K562 (cell line): ENCODE results near the gene ZNF787. TPM values are rescaled to one million over a fixed set of nuclear protein-coding genes. Genes with fewer than 3 reads are reported as not detected.

Experiments
- ATAC-seq: fragments of 200-7000 bp; cut with Tn5 transposase; 3 replicates; pipeline ENCODE4 v1.9.1; 2020; ENCODE audit warnings: moderate library complexity
- BruUV-seq: library from RNA; stranded (reverse); fragments of 400-500 nt; replicated peaks from 2 replicates; lab custom pipeline; 2021; lab: Mats Ljungman, UMichigan
- CTCF ChIA-PET: fragments of 300-600 bp; formaldehyde crosslinking; extraction: SDS; loops from one replicate; lab custom pipeline; 2021; ENCODE audit warnings: low intra/inter-chr PET ratio; lab: Yijun Ruan, JAX
- POLR2A ChIA-PET: fragments of 300-600, 350-650 bp; sonication (Branson Sonifier 250); formaldehyde crosslinking; extraction: SDS; loops from one replicate; lab custom pipeline; 2021; ENCODE audit warnings: antibody characterized with exemption, inconsistent platforms; lab: Yijun Ruan, JAX
- DNase-seq, 4 experiments: peaks; one replicate each; pipeline versions ENCODE4 v3.0.0 to v3.0.0-alpha.2; 2011 to 2018; ENCODE audit warnings: low spot score in 3 of 4, mixed read lengths in 3 of 4; ENCODE audit errors: extremely low read depth in 1 of 4
- FAIRE-seq: peaks from 2 replicates; lab custom pipeline; 2011; peaks lifted over from hg19 to GRCh38; lab: Jason Lieb, UNC
- H2AFZ ChIP-seq: 2 replicates; pipeline ENCODE4 v1.6.0; 2011; ENCODE audit warnings: low read depth, low read length, control low read depth, inconsistent platforms
- H3K27ac ChIP-seq: fragments of 200-600 bp; 3 replicates; pipeline ENCODE4 v1.8.0; 2011; ENCODE audit warnings: low read depth, mild to moderate bottlenecking, control low read depth, inconsistent platforms, low read length, moderate library complexity, mixed read lengths; ENCODE audit errors: extremely low read depth
- H3K27me3 ChIP-seq, 2 experiments: fragments of 300-600 bp in 1 of 2; 2 replicates in 1 of 2; 3 replicates in 1 of 2; pipeline versions ENCODE4 v1.6.0 to v1.8.0; 2011; ENCODE audit warnings: inconsistent platforms in 2 of 2, low read length in 2 of 2, mild to moderate bottlenecking in 1 of 2, mixed read lengths in 1 of 2, moderate library complexity in 1 of 2; ENCODE audit not compliant: control insufficient read depth in 2 of 2, insufficient read depth in 2 of 2
- H3K36me3 ChIP-seq: fragments of 300-600 bp; 3 replicates; pipeline ENCODE4 v1.8.0; 2011; ENCODE audit warnings: mild to moderate bottlenecking, low read length, inconsistent platforms; ENCODE audit not compliant: control insufficient read depth, insufficient read depth
- H3K4me1 ChIP-seq, 2 experiments: fragments of 200-600 bp in 1 of 2; replicated peaks in 1 of 2; 2 replicates in 1 of 2; 3 replicates in 1 of 2; pipeline versions ENCODE4 v1.5.1 to v1.8.0; 2011; ENCODE audit warnings: inconsistent platforms in 2 of 2, low read length in 2 of 2, mild to moderate bottlenecking in 1 of 2, mixed read lengths in 1 of 2, moderate library complexity in 1 of 2; ENCODE audit not compliant: control insufficient read depth in 2 of 2, insufficient read depth in 2 of 2
- H3K4me2 ChIP-seq: 2 replicates; pipeline ENCODE4 v1.6.1; 2011; ENCODE audit warnings: low read length, control low read depth, inconsistent platforms, mixed read lengths; ENCODE audit not compliant: insufficient read depth
- H3K4me3 ChIP-seq: fragments of 200-600 bp; sonication (generic), shearing (Covaris generic); 2 replicates; pipeline ENCODE4 v1.5.1; 2016; ENCODE audit warnings: control low read depth, inconsistent platforms
- H3K79me2 ChIP-seq: fragments of 200-600 bp; 3 replicates; pipeline ENCODE4 v1.8.0; 2011; ENCODE audit warnings: low read length, inconsistent platforms; ENCODE audit not compliant: control insufficient read depth, insufficient read depth
- H3K9ac ChIP-seq, 2 experiments: 2 replicates each; pipeline versions ENCODE4 v1.6.0 to v1.6.1; 2011; ENCODE audit warnings: low read depth in 2 of 2, low read length in 2 of 2, control low read depth in 1 of 2, inconsistent platforms in 1 of 2, mild to moderate bottlenecking in 1 of 2, mixed read lengths in 1 of 2; ENCODE audit not compliant: insufficient read depth in 1 of 2
- H3K9me1 ChIP-seq: one replicate; pipeline ENCODE4 v1.6.0; 2011; ENCODE audit warnings: inconsistent platforms, mild to moderate bottlenecking, low read length, moderate library complexity; ENCODE audit not compliant: control insufficient read depth, insufficient read depth
- H3K9me3 ChIP-seq: replicated peaks from 2 replicates; pipeline ENCODE4 v1.5.1; 2011; ENCODE audit warnings: low read depth, low read length, inconsistent platforms; ENCODE audit not compliant: control insufficient read depth, insufficient read depth
- H4K20me1 ChIP-seq: replicated peaks from 2 replicates; pipeline ENCODE4 v1.6.1; 2011; ENCODE audit warnings: low read length, inconsistent platforms, mixed read lengths; ENCODE audit not compliant: control insufficient read depth, insufficient read depth
- BCOR ChIP-seq: fragments of 450-650 bp; IDR thresholded peaks from 2 replicates; pipeline ENCODE4 v1.6.1; 2016
- HDAC2 ChIP-seq: fragments of 450-650 bp; IDR thresholded peaks from 2 replicates; pipeline ENCODE4 v1.6.1; 2016; ENCODE audit warnings: mild to moderate bottlenecking
- KDM1A ChIP-seq, 2 experiments: fragments of 450-650 bp; IDR thresholded peaks; 2 replicates each; pipeline ENCODE4 v1.6.1; 2016; ENCODE audit warnings: mild to moderate bottlenecking in 2 of 2
- MCM7 ChIP-seq, 2 experiments: fragments of 450-650 bp; IDR thresholded peaks; 2 replicates each; pipeline ENCODE4 v1.6.1; 2016 to 2018
- PTBP1 ChIP-seq: fragments of 200-400 bp; formaldehyde crosslinking; IDR thresholded peaks from 2 replicates; pipeline ENCODE4 v1.6.1; 2017; ENCODE audit warnings: low read depth, low read length
- RBM25 ChIP-seq: fragments of 200-400 bp; formaldehyde crosslinking; IDR thresholded peaks from 2 replicates; pipeline ENCODE4 v1.6.1; 2018; ENCODE audit warnings: low read length, low read depth, moderate library complexity; ENCODE audit not compliant: severe bottlenecking
- RCOR1 ChIP-seq, 2 experiments: IDR thresholded peaks; 2 replicates each; pipeline ENCODE4 v1.6.1; 2012; ENCODE audit warnings: low read depth in 2 of 2, low read length in 2 of 2, borderline replicate concordance in 1 of 2, improper control_type of control experiment in 1 of 2
- SIX5 ChIP-seq, 2 experiments: IDR thresholded peaks; 2 replicates each; pipeline ENCODE4 v1.6.1; 2011; ENCODE audit warnings: low read length in 2 of 2, borderline replicate concordance in 1 of 2, low read depth in 1 of 2, mild to moderate bottlenecking in 1 of 2, moderate library complexity in 1 of 2; ENCODE audit not compliant: insufficient read depth in 1 of 2
- SMARCA5 ChIP-seq: fragments of 450-650 bp; IDR thresholded peaks from 2 replicates; pipeline ENCODE4 v1.6.1; 2016
- ZFP36 ChIP-seq: fragments of 150-350 bp; IDR thresholded peaks from 2 replicates; pipeline ENCODE4 v1.6.1; 2018; ENCODE audit warnings: low read length, low read depth; ENCODE audit not compliant: partially characterized antibody
- WGBS: fragments of 100-300 bp; shearing (Covaris generic); methylation state at CpG from one replicate; pipeline ENCODE4 v1.1.6; 2016; ENCODE audit warnings: low coverage, mixed read lengths; ENCODE audit not compliant: insufficient coverage; ENCODE audit errors: missing lambda C conversion rate; 5-methylcytosine and 5-hydroxymethylcytosine counted together
- in situ Hi-C: fragments of 300-500 bp; cut with MboI; formaldehyde crosslinking; loops from 4 replicates; pipeline ENCODE4 v1.15.0; 2018; ENCODE audit warnings: inconsistent platforms, mixed read lengths
- intact Hi-C: fragments of 100-400 bp; cut with micrococcal nuclease; formaldehyde crosslinking; loops from 2 replicates; pipeline ENCODE4 v1.14.2; 2022
- polyA plus RNA-seq, 8 experiments: library from polyadenylated mRNA; depleted of rRNA in 4 of 8; stranded (reverse) in 5 of 8; unstranded in 3 of 8; fragments of >200 nt; fragmentation: Nextera tagmentation in 2 of 8; fragmentation: Illumina TruSeq in 1 of 8; extraction: Ambion mirVana in 2 of 8; extraction: Trizol in 1 of 8; gene quantifications; 2 replicates each; pipeline versions ENCODE4 v1.2.1 to v1.2.3, GENCODE V29; 2011 to 2014; ENCODE audit warnings: inconsistent platforms in 1 of 8, missing spikeins in 1 of 8
- total RNA-seq, 7 experiments: library from RNA; depleted of rRNA in 6 of 7; stranded (reverse); fragments of >200 nt in 6 of 7; fragmentation: Illumina TruSeq in 2 of 7; extraction: Trizol in 2 of 7; gene quantifications; 2 replicates each; pipeline versions ENCODE4 v1.2.1 to v1.2.3, GENCODE V29; 2011 to 2021; ENCODE audit warnings: low replicate concordance in 1 of 7

Gene ZNF787
- total and polyA plus RNA-seq, 9 of the 15 experiments (the other 6 are each of a cell fraction or from before 2014, with no cell fraction given) = 0.45 to 77.6 (median 7.3) TPM

- ChIA-PET POLR2A (interaction anchor here (0.9 to 1.5 kb wide), 5 partner anchors 9 to 248 kb away, joined by 4 to 6 read pairs (median 4); no protein-coding TSS in a partner anchor), CTCF (interaction anchor here (0.5 kb wide), 1 partner anchor 1124 kb away, joined by 3 read pairs; no protein-coding TSS in a partner anchor)
- no peaks in the 10 kb centered on the region for H3K27me3 ChIP-seq
- H3K79me2 ChIP-seq = peaks cover 13% of the 10 kb centered on the region
- BruUV-seq = no TSS peak
- DNase-seq = no peak
- H3K9me1 ChIP-seq = peaks cover 3% of the 10 kb centered on the region
- in situ Hi-C loops = no loop called here
- no peak overlapping the region for H2AFZ ChIP-seq
- no peak for FAIRE-seq
- no peak overlapping the region for H3K27ac ChIP-seq
- no peaks in the 10 kb centered on the region for H3K9me3 ChIP-seq
- intact Hi-C loops = no loop called here
- H3K9ac ChIP-seq = no peak overlapping the region
- WGBS = 83% methylated on average over 10 of the region's 10 CpGs
- TF ChIP-seq RCOR1 (IDR thresholded peaks at IDR 0.05; ENCODE audit: borderline replicate concordance in 1 of 2, low read depth in 2 of 2, low read length in 2 of 2) (0 out of 4 replicates have a peak, but pooled peaks of 1 of the 2 experiments have one; percentile 29), HDAC2 (0 out of 2 replicates have a peak, but pooled peaks have one; percentile 24), MCM7 (IDR thresholded peaks at IDR 0.05) (no peak), SIX5 (IDR thresholded peaks at IDR 0.05; ENCODE audit: borderline replicate concordance in 1 of 2, insufficient read depth in 1 of 2, low read depth in 1 of 2, low read length in 2 of 2) (no peak), BCOR (peak; percentile 91), KDM1A (IDR thresholded peaks at IDR 0.05) (peak; percentile 24 to 72; a peak in 3 of 4 replicates), PTBP1 (0 out of 2 replicates have a peak, but pooled peaks have one; percentile 41), RBM25 (peak; percentile 89), SMARCA5 (peak; percentile 49; the same call in 1 of the 2 replicates), ZFP36 (peak; percentile 86)
- peak; percentile 6; the same call in 2 of the 3 replicates for ATAC-seq
- H3K4me3 ChIP-seq = no peak overlapping the region
- peaks cover 29% of the 10 kb centered on the region; the same call in 2 of the 3 replicates for H3K36me3 ChIP-seq
- peaks cover 11% of the 10 kb centered on the region for H4K20me1 ChIP-seq
- H3K4me2 ChIP-seq = no peak overlapping the region
- peaks cover 8 to 24% of the 10 kb centered on the region in 2 experiments; a peak in 4 of 5 replicates for H3K4me1 ChIP-seq
Observed at GRCh38 chr19:56085571-56086275, 35.4 kb downstream of the ZNF787 start.
